Erythroblast (primary cell): Measurements from ENCODE around the gene OPN4.

Source experiments
- GATA1 ChIP-seq: IDR thresholded peaks from 2 replicates; pipeline ENCODE4 v1.6.1; 2011; ENCODE audit warnings: low read depth, mild to moderate bottlenecking, control low read depth, low read length, moderate library complexity
- POLR2A ChIP-seq: IDR thresholded peaks from 2 replicates; pipeline ENCODE4 v1.6.1; 2011; ENCODE audit warnings: mild to moderate bottlenecking, low read length

DNA sequence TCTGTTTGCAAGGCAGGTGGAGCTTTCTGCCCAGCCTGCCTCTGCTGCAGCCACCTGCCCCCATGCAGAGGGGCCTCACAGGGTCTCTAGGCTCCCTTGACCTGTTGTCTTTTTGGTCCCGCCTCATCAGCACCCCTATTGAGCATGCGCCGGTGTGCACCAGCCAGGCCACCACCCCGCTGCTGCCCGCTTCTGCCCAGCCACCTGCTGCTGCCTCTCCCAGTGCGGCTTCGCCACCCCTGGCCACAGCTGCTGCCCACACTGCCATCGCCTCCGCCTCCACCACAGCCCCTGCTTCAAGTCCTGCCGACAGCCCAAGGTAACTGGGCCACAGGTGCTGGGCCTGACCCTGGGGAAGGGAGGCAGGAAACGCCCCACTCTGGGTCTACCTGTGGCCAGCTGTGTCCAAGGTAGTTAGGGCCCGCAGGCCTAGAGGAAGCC lies 52.1 kb downstream of the OPN4 start:
- no peak for TF ChIP-seq POLR2A
- no peak for TF ChIP-seq GATA1
